H1 (cell line): Measurements from ENCODE around the gene EBF3. TPM values are rescaled to one million over a fixed set of nuclear protein-coding genes. Genes with fewer than 3 reads are reported as not detected.

Experiments used
- CTCF ChIA-PET: fragments of 300-600 bp; sonication (Branson Sonifier 250); formaldehyde crosslinking; loops from one replicate; lab custom pipeline; 2021; ENCODE audit not compliant: partially characterized antibody; lab: Charles Lee
- POLR2A ChIA-PET: fragments of 300-600 bp; sonication (Branson Sonifier 250); formaldehyde crosslinking; loops from one replicate; lab custom pipeline; 2021; ENCODE audit warnings: inconsistent platforms; ENCODE audit not compliant: partially characterized antibody; lab: Charles Lee
- DNase-seq, 2 experiments: peaks; one replicate each; pipeline versions ENCODE4 v3.0.0 to v3.0.0-alpha.2; 2010 to 2022; ENCODE audit warnings: low spot score in 2 of 2, low read depth in 1 of 2, mixed read lengths in 1 of 2
- FAIRE-seq: peaks from 2 replicates; lab custom pipeline; 2011; peaks lifted over from hg19 to GRCh38; lab: Jason Lieb, UNC
- H2AFZ ChIP-seq: 2 replicates; pipeline ENCODE4 v1.8.1; 2012; ENCODE audit warnings: low read length, inconsistent platforms
- H2AK5ac ChIP-seq: 2 replicates; pipeline ENCODE4 v1.6.1; 2013; ENCODE audit warnings: low read depth, low read length
- H2BK120ac ChIP-seq: replicated peaks from 2 replicates; pipeline ENCODE3; 2013; ENCODE audit warnings: low read depth, low read length, inconsistent platforms
- H2BK12ac ChIP-seq: 2 replicates; pipeline ENCODE4 v1.6.1; 2013; ENCODE audit warnings: low read depth, low read length
- H2BK15ac ChIP-seq: 2 replicates; pipeline ENCODE4 v1.6.1; 2013; ENCODE audit warnings: low read length
- H2BK20ac ChIP-seq: 2 replicates; pipeline ENCODE4 v1.6.1; 2013; ENCODE audit warnings: low read length
- H2BK5ac ChIP-seq: 2 replicates; pipeline ENCODE4 v1.6.1; 2013; ENCODE audit warnings: low read depth, low read length
- H3K14ac ChIP-seq: 2 replicates; pipeline ENCODE4 v1.6.1; 2013; ENCODE audit warnings: inconsistent platforms; ENCODE audit not compliant: insufficient read length
- H3K18ac ChIP-seq: 2 replicates; pipeline ENCODE4 v1.6.1; 2013; ENCODE audit warnings: low read length; ENCODE audit errors: extremely low read depth
- H3K23ac ChIP-seq: 2 replicates; pipeline ENCODE4 v1.6.1; 2013; ENCODE audit warnings: inconsistent platforms; ENCODE audit not compliant: insufficient read length
- H3K23me2 ChIP-seq: 2 replicates; pipeline ENCODE4 v1.6.1; 2013; ENCODE audit warnings: low read depth, low read length
- H3K27ac ChIP-seq: 2 replicates; pipeline ENCODE4 v1.6.1; 2011; ENCODE audit warnings: low read depth, low read length, inconsistent platforms
- H3K27me3 ChIP-seq, 4 experiments: replicated peaks in 1 of 4; 1 replicate in 1 of 4; 2 replicates in 3 of 4; pipeline versions ENCODE4 v1.6.1 to v1.8.1; 2011 to 2013; ENCODE audit warnings: low read length in 3 of 4, mild to moderate bottlenecking in 3 of 4, inconsistent platforms in 2 of 4, mixed read lengths in 2 of 4, moderate library complexity in 1 of 4; ENCODE audit not compliant: control insufficient read depth in 3 of 4, insufficient read depth in 3 of 4; ENCODE audit errors: extremely low read depth in 1 of 4
- H3K36me3 ChIP-seq, 4 experiments: 2 replicates each; pipeline versions ENCODE4 v1.6.1 to v1.8.1; 2011 to 2013; ENCODE audit warnings: mild to moderate bottlenecking in 4 of 4, low read length in 3 of 4, moderate library complexity in 2 of 4, control low read depth in 1 of 4, inconsistent platforms in 1 of 4; ENCODE audit not compliant: insufficient read depth in 4 of 4, control insufficient read depth in 2 of 4
- H3K4ac ChIP-seq: replicated peaks from 2 replicates; pipeline ENCODE3; 2013; ENCODE audit warnings: low read length, low read depth, mixed read lengths, inconsistent platforms; ENCODE audit not compliant: insufficient read length
- H3K4me1 ChIP-seq, 4 experiments: replicated peaks in 1 of 4; 1 replicate in 1 of 4; 2 replicates in 3 of 4; pipeline versions ENCODE4 v1.6.1 to v1.8.1; 2011 to 2013; ENCODE audit warnings: low read length in 3 of 4, inconsistent platforms in 2 of 4, mixed read lengths in 1 of 4; ENCODE audit not compliant: insufficient read depth in 4 of 4, control insufficient read depth in 3 of 4
- H3K4me2 ChIP-seq, 2 experiments: 2 replicates each; pipeline versions ENCODE4 v1.6.1 to v1.8.1; 2011 to 2013; ENCODE audit warnings: low read depth in 2 of 2, low read length in 2 of 2, control low read depth in 1 of 2, inconsistent platforms in 1 of 2, mild to moderate bottlenecking in 1 of 2; ENCODE audit not compliant: insufficient read depth in 1 of 2
- H3K4me3 ChIP-seq, 4 experiments: fragments of 200-600, 300-600 bp in 1 of 4; sonication (generic), shearing (Covaris generic), sonication (Bioruptor Twin) in 1 of 4; 2 replicates each; pipeline versions ENCODE4 v1.5.1 to v1.8.1; 2011 to 2016; ENCODE audit warnings: low read length in 4 of 4, low read depth in 3 of 4, control low read depth in 2 of 4, inconsistent platforms in 2 of 4, mild to moderate bottlenecking in 2 of 4, mixed read lengths in 1 of 4, moderate library complexity in 1 of 4; ENCODE audit not compliant: insufficient read depth in 2 of 4; ENCODE audit errors: extremely low read depth in 1 of 4
- H3K56ac ChIP-seq: replicated peaks from 2 replicates; pipeline ENCODE3; 2013; ENCODE audit warnings: low read depth, mild to moderate bottlenecking, mixed read lengths, low read length, inconsistent platforms; ENCODE audit not compliant: insufficient read length
- H3K79me1 ChIP-seq: 2 replicates; pipeline ENCODE4 v1.6.1; 2013; ENCODE audit warnings: low read depth, low read length, control low read depth
- H3K79me2 ChIP-seq, 2 experiments: 2 replicates each; pipeline versions ENCODE4 v1.6.1 to v1.8.1; 2012 to 2013; ENCODE audit warnings: low read length in 2 of 2, mild to moderate bottlenecking in 2 of 2, inconsistent platforms in 1 of 2; ENCODE audit not compliant: insufficient read depth in 2 of 2, control insufficient read depth in 1 of 2
- H3K9ac ChIP-seq, 4 experiments: replicated peaks in 1 of 4; 1 replicate in 1 of 4; 2 replicates in 3 of 4; pipeline versions ENCODE4 v1.6.1 to v1.8.1; 2011 to 2013; ENCODE audit warnings: low read depth in 3 of 4, low read length in 3 of 4, control low read depth in 2 of 4, mild to moderate bottlenecking in 2 of 4, moderate library complexity in 2 of 4, inconsistent platforms in 1 of 4; ENCODE audit errors: extremely low read depth in 1 of 4
- H3K9me3 ChIP-seq, 2 experiments: 2 replicates each; pipeline versions ENCODE4 v1.6.1 to v1.8.1; 2012 to 2013; ENCODE audit warnings: mild to moderate bottlenecking in 2 of 2, moderate library complexity in 2 of 2, control low read depth in 1 of 2, inconsistent platforms in 1 of 2, low read depth in 1 of 2, low read length in 1 of 2, mixed read lengths in 1 of 2; ENCODE audit not compliant: insufficient read depth in 2 of 2
- H4K20me1 ChIP-seq, 2 experiments: replicated peaks in 1 of 2; 2 replicates each; pipeline versions ENCODE3 to v1.8.1; 2011 to 2013; ENCODE audit warnings: inconsistent platforms in 2 of 2, low read length in 2 of 2, mild to moderate bottlenecking in 1 of 2; ENCODE audit not compliant: insufficient read depth in 2 of 2, control insufficient read depth in 1 of 2
- H4K5ac ChIP-seq: 2 replicates; pipeline ENCODE4 v1.6.1; 2013; ENCODE audit warnings: low read length, low read depth, mixed read lengths, inconsistent platforms; ENCODE audit not compliant: insufficient read length
- H4K8ac ChIP-seq: 2 replicates; pipeline ENCODE4 v1.8.0; 2013; ENCODE audit warnings: mild to moderate bottlenecking, moderate library complexity, low read length, inconsistent platforms; ENCODE audit not compliant: insufficient read depth; ENCODE audit errors: extremely low read depth
- H4K91ac ChIP-seq: replicated peaks from 2 replicates; pipeline ENCODE3; 2013; ENCODE audit warnings: low read length, mixed read lengths, inconsistent platforms; ENCODE audit not compliant: insufficient read length
- BACH1 ChIP-seq: IDR thresholded peaks from 2 replicates; pipeline ENCODE4 v1.6.1; 2012; ENCODE audit warnings: low read length, improper control_type of control experiment
- BCL11A ChIP-seq, 2 experiments: IDR thresholded peaks; one replicate each; pipeline ENCODE4 v1.6.1; 2011; ENCODE audit warnings: low read depth in 2 of 2, low read length in 2 of 2, mild to moderate bottlenecking in 2 of 2
- CHD1 ChIP-seq: IDR thresholded peaks from 2 replicates; pipeline ENCODE4 v1.6.1; 2012; ENCODE audit warnings: low read depth, low read length, improper control_type of control experiment
- CHD2 ChIP-seq: IDR thresholded peaks from 2 replicates; pipeline ENCODE4 v1.6.1; 2012; ENCODE audit warnings: low read length, improper control_type of control experiment
- CREB1 ChIP-seq: IDR thresholded peaks from 2 replicates; pipeline ENCODE4 v1.6.1; 2012; ENCODE audit warnings: inconsistent platforms
- GABPA ChIP-seq: IDR thresholded peaks from 2 replicates; pipeline ENCODE4 v1.6.1; 2011; ENCODE audit warnings: mild to moderate bottlenecking, low read length, moderate library complexity, borderline replicate concordance; ENCODE audit not compliant: insufficient read depth
- JUN ChIP-seq: IDR thresholded peaks from 2 replicates; pipeline ENCODE4 v1.6.1; 2011; ENCODE audit warnings: low read depth, mild to moderate bottlenecking, improper control_type of control experiment, low read length
- RAD21 ChIP-seq, 2 experiments: IDR thresholded peaks in 1 of 2; conservative IDR thresholded peaks in 1 of 2; 2 replicates each; pipeline ENCODE4 v1.6.1; 2011; ENCODE audit warnings: low read depth in 2 of 2, low read length in 2 of 2, improper control_type of control experiment in 1 of 2, inconsistent platforms in 1 of 2, mild to moderate bottlenecking in 1 of 2, moderate library complexity in 1 of 2
- RFX5 ChIP-seq: IDR thresholded peaks from 2 replicates; pipeline ENCODE4 v1.6.1; 2011; ENCODE audit warnings: low read depth, low read length, improper control_type of control experiment, borderline replicate concordance
- SAP30 ChIP-seq: fragments of 300-600 bp; sonication (generic); IDR thresholded peaks from 2 replicates; pipeline ENCODE4 v1.7.1; 2012; ENCODE audit warnings: low read length, moderate library complexity, mild to moderate bottlenecking, inconsistent platforms; ENCODE audit not compliant: insufficient read depth, insufficient replicate concordance
- SIRT6 ChIP-seq: IDR thresholded peaks from one replicate; pipeline ENCODE4 v1.7.1; 2012; ENCODE audit warnings: low read length, inconsistent platforms
- SIX5 ChIP-seq: IDR thresholded peaks from 2 replicates; pipeline ENCODE4 v1.6.1; 2011; ENCODE audit warnings: mild to moderate bottlenecking, low read depth, low read length
- TAF7 ChIP-seq: optimal IDR thresholded peaks from 2 replicates; pipeline ENCODE3; 2011; ENCODE audit warnings: low read depth, mild to moderate bottlenecking, inconsistent platforms, low read length, moderate library complexity, borderline replicate concordance
- YY1 ChIP-seq: IDR thresholded peaks from 2 replicates; pipeline ENCODE4 v1.6.1; 2011; ENCODE audit warnings: low read depth, mild to moderate bottlenecking, low read length
- WGBS, 2 experiments: shearing (Covaris generic) in 1 of 2; methylation state at CpG; one replicate each; pipeline versions ENCODE4 v1.1.6 to v1.1.7; 2013 to 2015; ENCODE audit warnings: low lambda C conversion rate in 2 of 2, mixed read lengths in 2 of 2, inconsistent platforms in 1 of 2, low coverage in 1 of 2, missing lambda C conversion rate in 1 of 2; ENCODE audit not compliant: insufficient replicate concordance in 2 of 2, insufficient coverage in 1 of 2, insufficient read length in 1 of 2; ENCODE audit errors: extremely low coverage in 1 of 2, missing lambda C conversion rate in 1 of 2; 5-methylcytosine and 5-hydroxymethylcytosine counted together
- polyA plus RNA-seq, 7 experiments: library from polyadenylated mRNA; depleted of rRNA in 3 of 7; stranded (reverse) in 5 of 7; unstranded in 2 of 7; fragments of >200 nt in 5 of 7; fragments of 200-250 nt in 2 of 7; gene quantifications; 1 replicate in 5 of 7; 2 replicates in 1 of 7; 4 replicates in 1 of 7; pipeline versions ENCODE4 v1.2.1 to v1.2.3, GENCODE V29; 2011 to 2013; ENCODE audit warnings: missing spikeins in 2 of 7, mixed read lengths in 2 of 7
- total RNA-seq: library from RNA; stranded (reverse); fragmentation: NEBNext Ultra II Directional; extraction: Animal tissue kit (Norgen Biotek cat#: 25700); gene quantifications from 2 replicates; pipeline ENCODE4 v1.2.1, GENCODE V29; 2021

The EBF3 gene
- total and polyA plus RNA-seq, 2 of the 8 experiments (the other 6 are each of a cell fraction or from before 2014, with no cell fraction given): 0.08 to 0.26 TPM

DNA sequence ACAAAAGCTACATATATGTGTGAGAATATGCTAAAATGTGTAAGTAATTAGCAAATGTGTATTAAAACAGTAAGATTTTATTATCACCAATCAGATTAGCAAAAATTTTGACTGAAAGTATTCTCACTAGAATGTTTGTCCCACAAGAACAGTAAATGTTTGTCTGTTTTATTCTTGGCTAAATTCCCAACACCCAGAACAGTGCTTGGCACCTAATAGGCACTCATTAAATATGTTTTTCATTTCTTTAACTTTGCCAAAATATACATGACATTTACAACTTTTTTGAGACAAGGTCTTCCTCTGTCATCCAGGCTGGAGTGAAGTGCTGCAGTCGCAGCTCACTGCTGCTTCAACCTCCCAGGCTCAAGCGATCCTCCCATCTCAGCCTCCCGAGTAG is 143.6 kb downstream of the EBF3 start:
- Histone ChIP-seq H2AK5ac (no peak overlapping the region), H3K36me3 (no peaks in the 10 kb centered on the region), H2AFZ (no peak overlapping the region), H2BK20ac (no peak overlapping the region), H4K91ac (no peak overlapping the region), H3K14ac (no peak overlapping the region), H2BK15ac (no peak overlapping the region), H3K4me3 (no peak overlapping the region), H3K79me1 (no peaks in the 10 kb centered on the region), H3K79me2 (no peaks in the 10 kb centered on the region), H3K9ac (no peak overlapping the region), H2BK120ac (no peak overlapping the region), H4K5ac (no peak overlapping the region), H3K4me2 (no peak overlapping the region), H3K4me1 (no peaks in the 10 kb centered on the region), H4K8ac (no peak overlapping the region), H3K9me3 (peaks cover 7 to 11% of the 10 kb centered on the region in 2 experiments; a peak in 2 of 4 replicates), H3K56ac (no peak overlapping the region), H2BK5ac (no peak overlapping the region), H3K23ac (no peak overlapping the region), H3K27me3 (no peaks in the 10 kb centered on the region), H3K23me2 (no peaks in the 10 kb centered on the region), H3K18ac (no peak overlapping the region), H3K27ac (no peak overlapping the region), H3K4ac (no peak overlapping the region), H4K20me1 (no peaks in the 10 kb centered on the region), H2BK12ac (no peak overlapping the region)
- TF ChIP-seq GABPA: no peak
- no peak for TF ChIP-seq CREB1
- no peak for TF ChIP-seq RAD21 (IDR thresholded peaks at IDR 0.05 in 1 of 2, conservative IDR thresholded peaks at IDR 0.05 in 1 of 2; ENCODE audit: low read depth in 2 of 2, low read length in 2 of 2)
- TF ChIP-seq SIX5: no peak
- no peak for TF ChIP-seq BCL11A (IDR thresholded peaks at IDR 0.05; ENCODE audit: low read depth in 2 of 2, low read length in 2 of 2)
- TF ChIP-seq CHD2: no peak
- no peak for TF ChIP-seq JUN
- no peak for TF ChIP-seq CHD1
- no peak for TF ChIP-seq TAF7
- TF ChIP-seq SAP30: no peak
- no peak for TF ChIP-seq YY1
- no peak for TF ChIP-seq BACH1
- no peak for TF ChIP-seq RFX5
- TF ChIP-seq SIRT6: no peak
- POLR2A ChIA-PET: no interaction called here
- CTCF ChIA-PET: interaction anchor here (1.1 kb wide), 1 partner anchor 33 kb away, joined by 3 read pairs; no protein-coding TSS in a partner anchor
- DNase-seq (no peak), FAIRE-seq (no peak)
- 91% methylated on average over 3 of the region's 3 CpGs; no CpG with 5 or more reads in 1 of the 2 experiments for WGBS, 2 experiments
